Activated CD4-positive, alpha-beta T cell treated with anti-CD3 and anti-CD28 coated beads for 36 hours (primary cell): ENCODE data around the gene ADAMTS5. TPM values are rescaled to one million over a fixed set of nuclear protein-coding genes. Genes with fewer than 3 reads are reported as not detected.

Experiments
- ATAC-seq: fragments of 200-7000 bp; cut with Tn5 transposase; one replicate; pipeline ENCODE4 v1.10.0; 2021; ENCODE audit warnings: mild to moderate bottlenecking, moderate library complexity
- CTCF ChIA-PET: fragments of 350-600 bp; sonication (Branson Sonifier 250); formaldehyde crosslinking; loops from one replicate; lab custom pipeline; 2021; ENCODE audit warnings: antibody characterized with exemption; lab: Charles Lee
- POLR2A ChIA-PET: fragments of 350-600 bp; sonication (Branson Sonifier 250); formaldehyde crosslinking; loops from one replicate; lab custom pipeline; 2021; ENCODE audit warnings: antibody characterized with exemption, inconsistent platforms; lab: Charles Lee
- DNase-seq: peaks from one replicate; pipeline ENCODE4 v3.0.0-alpha.2; 2020
- H3K27ac Mint-ChIP-seq: one replicate; pipeline ENCODE4 v1.8.0; 2021; ENCODE audit warnings: mixed read lengths
- H3K27me3 Mint-ChIP-seq: one replicate; pipeline ENCODE4 v1.8.0; 2021; ENCODE audit warnings: mixed read lengths
- H3K36me3 Mint-ChIP-seq: one replicate; pipeline ENCODE4 v1.8.0; 2021; ENCODE audit warnings: low read depth, mixed read lengths
- H3K4me1 Mint-ChIP-seq: one replicate; pipeline ENCODE4 v1.8.0; 2021; ENCODE audit warnings: mixed read lengths
- H3K4me3 Mint-ChIP-seq: one replicate; pipeline ENCODE4 v1.8.0; 2021; ENCODE audit warnings: mild to moderate bottlenecking, moderate library complexity, mixed read lengths
- H3K9me3 Mint-ChIP-seq: one replicate; pipeline ENCODE4 v1.8.0; 2021; ENCODE audit warnings: low read depth, mixed read lengths
- intact Hi-C, 2 experiments: fragments of 100-400 bp; cut with DNase I in 1 of 2; cut with micrococcal nuclease in 1 of 2; formaldehyde crosslinking; loops; one replicate each; pipeline versions ENCODE4 v1.14.2 to v1.15.1; 2022 to 2024; cut with DNase I, micrococcal nuclease
- total RNA-seq, 2 experiments: library from RNA; stranded (reverse); gene quantifications; one replicate each; pipeline ENCODE4 v1.2.3, GENCODE V29; 2021

ADAMTS5 gene
- total RNA-seq, 2 experiments from 2014 or later: not detected

- no peak overlapping the region for H3K27ac Mint-ChIP-seq
- ChIA-PET POLR2A (no interaction called here), CTCF (no interaction called here)
- DNase-seq (no peak), ATAC-seq (no peak)
- H3K4me1 Mint-ChIP-seq: no peaks in the 10 kb centered on the region
- H3K27me3 Mint-ChIP-seq: peaks cover 5% of the 10 kb centered on the region
- no peaks in the 10 kb centered on the region for H3K9me3 Mint-ChIP-seq
- no peak overlapping the region for H3K4me3 Mint-ChIP-seq
- intact Hi-C loops: no loop called here
- no peaks in the 10 kb centered on the region for H3K36me3 Mint-ChIP-seq
These were observed 20.0 kb downstream of the ADAMTS5 start for GRCh38 chr21:26946744-26947446.

- DNase-seq: no peak
- ATAC-seq: no peak
- no peak overlapping the region for H3K27ac Mint-ChIP-seq
These were observed 20.8 kb downstream of the ADAMTS5 start for GRCh38 chr21:26945916-26946675.

GRCh38 chr21:26943921-26944320 is 23.0 kb downstream of the ADAMTS5 start:
- intact Hi-C loops: no loop called here
- H3K36me3 Mint-ChIP-seq: no peaks in the 10 kb centered on the region
- no peak overlapping the region for H3K27ac Mint-ChIP-seq
- DNase-seq (no peak), ATAC-seq (no peak)
- H3K27me3 Mint-ChIP-seq: peaks cover 5% of the 10 kb centered on the region
- H3K4me1 Mint-ChIP-seq: no peaks in the 10 kb centered on the region
- H3K9me3 Mint-ChIP-seq: no peaks in the 10 kb centered on the region
- ChIA-PET CTCF (no interaction called here), POLR2A (no interaction called here)
- no peak overlapping the region for H3K4me3 Mint-ChIP-seq

More at GRCh38 chr21:26945916-26946675, 20.8 kb downstream of the ADAMTS5 start:
- CTCF ChIA-PET: no interaction called here
- POLR2A ChIA-PET: no interaction called here
- H3K36me3 Mint-ChIP-seq: no peaks in the 10 kb centered on the region
- intact Hi-C loops: no loop called here
- no peaks in the 10 kb centered on the region for H3K4me1 Mint-ChIP-seq
- no peaks in the 10 kb centered on the region for H3K9me3 Mint-ChIP-seq
- no peak overlapping the region for H3K4me3 Mint-ChIP-seq
- H3K27me3 Mint-ChIP-seq: peaks cover 5% of the 10 kb centered on the region

- Mint-ChIP-seq H3K27ac (no peak overlapping the region), H3K9me3 (no peaks in the 10 kb centered on the region), H3K4me1 (no peaks in the 10 kb centered on the region), H3K27me3 (peaks cover 2% of the 10 kb centered on the region), H3K36me3 (no peaks in the 10 kb centered on the region), H3K4me3 (no peak overlapping the region)
- intact Hi-C loops: no loop called here
- DNase-seq (no peak), ATAC-seq (no peak)
- CTCF ChIA-PET: no interaction called here
- POLR2A ChIA-PET: no interaction called here
These were observed 25.5 kb downstream of the ADAMTS5 start for GRCh38 chr21:26941421-26941820.

GRCh38 chr21:26939601-26940111 is 27.2 kb downstream of the ADAMTS5 start:
- Mint-ChIP-seq H3K27ac (no peak overlapping the region), H3K9me3 (no peaks in the 10 kb centered on the region), H3K36me3 (no peaks in the 10 kb centered on the region), H3K4me3 (no peak overlapping the region), H3K27me3 (peaks cover 1% of the 10 kb centered on the region), H3K4me1 (no peaks in the 10 kb centered on the region)
- ATAC-seq (no peak), DNase-seq (no peak)
- intact Hi-C loops: no loop called here
- ChIA-PET POLR2A (interaction anchor here (0.6 kb wide), 1 partner anchor 36 kb away, joined by 3 read pairs; no protein-coding TSS in a partner anchor), CTCF (interaction anchor here (0.7 kb wide), 1 partner anchor 465 kb away, joined by 3 read pairs; no protein-coding TSS in a partner anchor)

GRCh38 chr21:26936641-26937040 is 30.2 kb downstream of the ADAMTS5 start:
- H3K27me3 Mint-ChIP-seq: no peaks in the 10 kb centered on the region
- H3K4me1 Mint-ChIP-seq: no peaks in the 10 kb centered on the region
- POLR2A ChIA-PET: no interaction called here
- DNase-seq: no peak
- H3K36me3 Mint-ChIP-seq: no peaks in the 10 kb centered on the region
- intact Hi-C loops: no loop called here
- no peak overlapping the region for H3K27ac Mint-ChIP-seq
- no peaks in the 10 kb centered on the region for H3K9me3 Mint-ChIP-seq
- CTCF ChIA-PET: interaction anchor here (1.3 kb wide), 1 partner anchor 12 kb away, joined by 6 read pairs; no protein-coding TSS in a partner anchor
- H3K4me3 Mint-ChIP-seq: no peak overlapping the region
- no peak for ATAC-seq

- Mint-ChIP-seq H3K4me3 (no peak overlapping the region), H3K27ac (no peak overlapping the region), H3K27me3 (no peaks in the 10 kb centered on the region), H3K9me3 (no peaks in the 10 kb centered on the region), H3K4me1 (no peaks in the 10 kb centered on the region), H3K36me3 (no peaks in the 10 kb centered on the region)
- ChIA-PET POLR2A (no interaction called here), CTCF (no interaction called here)
- no peak for DNase-seq
- intact Hi-C loops: no loop called here
- no peak for ATAC-seq
These were observed 30.9 kb downstream of the ADAMTS5 start for GRCh38 chr21:26935977-26936376.

- Mint-ChIP-seq H3K4me1 (no peaks in the 10 kb centered on the region), H3K4me3 (no peak overlapping the region), H3K9me3 (no peaks in the 10 kb centered on the region), H3K36me3 (no peaks in the 10 kb centered on the region), H3K27me3 (no peaks in the 10 kb centered on the region), H3K27ac (no peak overlapping the region)
- intact Hi-C loops: no loop called here
- ATAC-seq (no peak), DNase-seq (no peak)
- CTCF ChIA-PET: no interaction called here
- POLR2A ChIA-PET: no interaction called here
These were observed 32.5 kb downstream of the ADAMTS5 start for GRCh38 chr21:26934383-26934782.

- Mint-ChIP-seq H3K27me3 (no peaks in the 10 kb centered on the region), H3K4me1 (no peaks in the 10 kb centered on the region), H3K36me3 (no peaks in the 10 kb centered on the region), H3K4me3 (no peak overlapping the region), H3K9me3 (no peaks in the 10 kb centered on the region), H3K27ac (no peak overlapping the region)
- intact Hi-C loops: no loop called here
- ATAC-seq: no peak
- ChIA-PET POLR2A (no interaction called here), CTCF (no interaction called here)
- DNase-seq: no peak
These were observed 33.4 kb downstream of the ADAMTS5 start for GRCh38 chr21:26933448-26933847.

- H3K4me1 Mint-ChIP-seq: no peaks in the 10 kb centered on the region
- no peaks in the 10 kb centered on the region for H3K36me3 Mint-ChIP-seq
- no peaks in the 10 kb centered on the region for H3K9me3 Mint-ChIP-seq
- H3K27ac Mint-ChIP-seq: no peak overlapping the region
- ChIA-PET POLR2A (no interaction called here), CTCF (no interaction called here)
- DNase-seq (no peak), ATAC-seq (no peak)
- H3K4me3 Mint-ChIP-seq: no peak overlapping the region
- peaks cover 4% of the 10 kb centered on the region for H3K27me3 Mint-ChIP-seq
- intact Hi-C loops: no loop called here
These were observed 41.3 kb downstream of the ADAMTS5 start for GRCh38 chr21:26925636-26926035.

- Mint-ChIP-seq H3K4me3 (no peak overlapping the region), H3K27me3 (peaks cover 4% of the 10 kb centered on the region), H3K4me1 (no peaks in the 10 kb centered on the region), H3K27ac (no peak overlapping the region), H3K36me3 (no peaks in the 10 kb centered on the region), H3K9me3 (no peaks in the 10 kb centered on the region)
- intact Hi-C loops: no loop called here
- no peak for ATAC-seq
- DNase-seq: no peak
- POLR2A ChIA-PET: no interaction called here
- CTCF ChIA-PET: no interaction called here
These were observed 41.8 kb downstream of the ADAMTS5 start for GRCh38 chr21:26925122-26925521.

- Mint-ChIP-seq H3K4me1 (no peaks in the 10 kb centered on the region), H3K4me3 (no peak overlapping the region), H3K27me3 (peaks cover 4% of the 10 kb centered on the region), H3K9me3 (no peaks in the 10 kb centered on the region), H3K27ac (no peak overlapping the region), H3K36me3 (no peaks in the 10 kb centered on the region)
- intact Hi-C loops: no loop called here
- DNase-seq (no peak), ATAC-seq (no peak)
- CTCF ChIA-PET: no interaction called here
- POLR2A ChIA-PET: no interaction called here
These were observed 42.9 kb downstream of the ADAMTS5 start for GRCh38 chr21:26923986-26924385.
